ENCODE results near the gene PKD2L1. TPM values are rescaled to one million over a fixed set of nuclear protein-coding genes. Genes with fewer than 3 reads are reported as not detected.
"Not testable (repeated sequence)": the region's sequence is repeated elsewhere in the genome, so short reads cannot be mapped to it uniquely, and the experiment has no call there.

The PKD2L1 gene
- total RNA-seq, 2 donors from 2014 or later: not detected

GRCh38 chr10:100286051-100287033 lies 43.7 kb downstream of the PKD2L1 start, which contains the start of gene BLOC1S2:
TSS of gene BLOC1S2 (minus strand) at chr10:100286680. CDS start at chr10:100286659, 21 bp downstream.
- Histone ChIP-seq H3K4me1 (peaks cover 17% of the 10 kb centered on the region), H3K4me3 (peak within 1 kb of the TSS; percentile 80 to 88), H3K27me3 (no peaks in the 10 kb centered on the region), H3K36me3 (replicated peaks in 1 of 2; ENCODE audit: insufficient read depth in 1 of 2, low read depth in 2 of 2) (peaks cover 0 to 2% of the 10 kb centered on the region in 2 donors), H3K9me3 (no peaks in the 10 kb centered on the region), H3K27ac (peak within 1 kb of the TSS; percentile 74 to 89 (median 83))
- TF ChIP-seq POLR2A (IDR thresholded peaks at IDR 0.05): peak; percentile 71 to 89 (median 89)
- TF ChIP-seq CTCF (IDR thresholded peaks at IDR 0.05): peak in 3 of 7 experiments; percentile 24 to 42 (median 38)
- intact Hi-C loops (cut with DNase I): no loop called here
- DNase-seq: peak; percentile 84 to 88 (median 87)
- peak; percentile 97 for ATAC-seq
- WGBS, 2 donors: 2% methylated on average over 28 to 62 of the region's 63 CpGs

GRCh38 chr10:100285326-100285725 lies 44.7 kb downstream of the PKD2L1 start:
- Histone ChIP-seq H3K27ac (peak overlapping the region in 1 of 4 donors; percentile 85), H3K4me1 (peaks cover 17% of the 10 kb centered on the region)
- WGBS, 2 donors: 80 to 82% methylated on average over 8 to 12 of the region's 12 CpGs
- H3K36me3 ChIP-seq (replicated peaks in 1 of 2; ENCODE audit: insufficient read depth in 1 of 2, low read depth in 2 of 2); intact Hi-C loops (cut with DNase I); ATAC-seq; H3K9me3 ChIP-seq; H3K27me3 ChIP-seq; DNase-seq; H3K4me3 ChIP-seq: not testable (repeated sequence)

- Histone ChIP-seq H3K27ac (no peak overlapping the region), H3K36me3 (replicated peaks in 1 of 2; ENCODE audit: insufficient read depth in 1 of 2, low read depth in 2 of 2) (peaks cover 0 to 7% of the 10 kb centered on the region in 2 donors), H3K9me3 (no peaks in the 10 kb centered on the region), H3K27me3 (no peaks in the 10 kb centered on the region), H3K4me1 (peaks cover 17% of the 10 kb centered on the region), H3K4me3 (no peak overlapping the region)
- TF ChIP-seq POLR2A (IDR thresholded peaks at IDR 0.05) (no peak), CTCF (IDR thresholded peaks at IDR 0.05) (no peak)
- DNase-seq: no peak
- no peak for ATAC-seq
- 91 to 97% methylated on average over 3 of the region's 3 CpGs for WGBS, 2 donors
- intact Hi-C loops (cut with DNase I): no loop called here
Observed at GRCh38 chr10:100282907-100283306, 47.1 kb downstream of the PKD2L1 start.

GRCh38 chr10:100276971-100277370 lies 53.1 kb downstream of the PKD2L1 start:
- H3K4me1 ChIP-seq; ATAC-seq; H3K27me3 ChIP-seq; H3K27ac ChIP-seq; H3K9me3 ChIP-seq; DNase-seq; H3K4me3 ChIP-seq; H3K36me3 ChIP-seq (replicated peaks in 1 of 2; ENCODE audit: insufficient read depth in 1 of 2, low read depth in 2 of 2); intact Hi-C loops (cut with DNase I): not testable (repeated sequence)
- 100% methylated on average over 2 of the region's 31 CpGs; no CpG with 5 or more reads in 1 of the 2 donors for WGBS, 2 donors

- ATAC-seq (peak; percentile 99), DNase-seq (peak; percentile 87 to 92 (median 90))
- no peaks in the 10 kb centered on the region for H3K9me3 ChIP-seq
- peak within 1 kb of the TSS; percentile 88 to 95 for H3K4me3 ChIP-seq
- H3K27me3 ChIP-seq: no peaks in the 10 kb centered on the region
- WGBS, 2 donors: 2% methylated on average over 48 to 49 of the region's 49 CpGs
- intact Hi-C loops (cut with DNase I): no loop called here
- TF ChIP-seq CTCF (IDR thresholded peaks at IDR 0.05): peak in 1 of 7 experiments; percentile 19
- peak; percentile 16 to 85 (median 81) for TF ChIP-seq POLR2A (IDR thresholded peaks at IDR 0.05)
- H3K36me3 ChIP-seq (replicated peaks in 1 of 2; ENCODE audit: insufficient read depth in 1 of 2, low read depth in 2 of 2): no peaks in the 10 kb centered on the region
- peak within 1 kb of the TSS; percentile 45 to 75 (median 74) for H3K27ac ChIP-seq
- H3K4me1 ChIP-seq: peaks cover 19% of the 10 kb centered on the region
Observed at GRCh38 chr10:100267239-100268104, 62.6 kb downstream of the PKD2L1 start, which contains the start of gene CWF19L1. TSS of gene CWF19L1 (minus strand) at chr10:100267638. CDS start at chr10:100267593, 45 bp downstream.
